Suprapubic skin (tissue), 3 donors: ENCODE data around the gene PON3.

Experiments used
- POLR2A ChIP-seq, 2 donors: fragments of 450-650 bp; IDR thresholded peaks; one replicate each; pipeline ENCODE4 v1.6.1; 2017; ENCODE audit warnings: antibody characterized with exemption in 2 of 2, mild to moderate bottlenecking in 2 of 2, moderate library complexity in 2 of 2
- TF ChIP-seq, protein P1 (sequence below), 2 donors: fragments of 200-600 bp in 1 of 2; fragments of 450-650 bp in 1 of 2; sonication (generic) in 1 of 2; IDR thresholded peaks; one replicate each; pipeline ENCODE4 v1.5.1; 2016 to 2019; ENCODE audit warnings: antibody characterized with exemption in 2 of 2, mild to moderate bottlenecking in 1 of 2, moderate library complexity in 1 of 2

DNA sequence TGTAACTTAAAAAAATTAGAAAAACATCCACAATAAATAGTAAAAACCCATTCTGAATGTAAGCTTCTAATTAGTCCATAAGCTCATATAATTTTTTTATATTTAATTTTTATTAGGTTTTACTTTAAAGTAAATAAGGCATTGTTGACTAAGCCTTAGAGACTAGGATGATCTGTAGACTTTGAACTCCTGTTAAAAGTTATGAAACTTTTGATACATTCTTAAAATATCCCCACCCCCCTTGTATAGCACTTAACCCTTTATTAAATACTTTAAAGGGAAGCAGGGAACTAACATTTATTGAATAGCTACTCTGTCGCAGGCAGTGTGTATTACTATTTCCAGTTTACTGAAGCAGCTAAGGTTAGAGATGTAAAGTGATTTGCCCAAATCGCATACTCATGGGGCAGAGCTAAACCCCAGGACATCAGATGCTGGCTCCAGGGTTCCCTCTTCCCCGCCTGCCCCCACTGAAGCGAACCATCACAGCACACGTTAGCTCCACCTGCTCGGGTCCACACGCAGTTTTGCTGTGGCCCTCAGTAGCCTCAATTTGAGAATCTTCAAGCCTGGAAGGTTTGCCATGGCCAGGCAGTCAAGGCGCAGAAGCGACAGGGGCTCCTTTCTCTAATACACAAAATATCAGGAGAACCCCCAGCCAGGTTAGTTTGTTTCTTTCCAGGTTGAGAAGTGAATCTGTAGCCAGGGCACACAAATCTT lies 72.6 kb downstream of the PON3 start:
- TF ChIP-seq, protein P1, sequence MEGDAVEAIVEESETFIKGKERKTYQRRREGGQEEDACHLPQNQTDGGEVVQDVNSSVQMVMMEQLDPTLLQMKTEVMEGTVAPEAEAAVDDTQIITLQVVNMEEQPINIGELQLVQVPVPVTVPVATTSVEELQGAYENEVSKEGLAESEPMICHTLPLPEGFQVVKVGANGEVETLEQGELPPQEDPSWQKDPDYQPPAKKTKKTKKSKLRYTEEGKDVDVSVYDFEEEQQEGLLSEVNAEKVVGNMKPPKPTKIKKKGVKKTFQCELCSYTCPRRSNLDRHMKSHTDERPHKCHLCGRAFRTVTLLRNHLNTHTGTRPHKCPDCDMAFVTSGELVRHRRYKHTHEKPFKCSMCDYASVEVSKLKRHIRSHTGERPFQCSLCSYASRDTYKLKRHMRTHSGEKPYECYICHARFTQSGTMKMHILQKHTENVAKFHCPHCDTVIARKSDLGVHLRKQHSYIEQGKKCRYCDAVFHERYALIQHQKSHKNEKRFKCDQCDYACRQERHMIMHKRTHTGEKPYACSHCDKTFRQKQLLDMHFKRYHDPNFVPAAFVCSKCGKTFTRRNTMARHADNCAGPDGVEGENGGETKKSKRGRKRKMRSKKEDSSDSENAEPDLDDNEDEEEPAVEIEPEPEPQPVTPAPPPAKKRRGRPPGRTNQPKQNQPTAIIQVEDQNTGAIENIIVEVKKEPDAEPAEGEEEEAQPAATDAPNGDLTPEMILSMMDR (IDR thresholded peaks at IDR 0.05): no peak
- no peak for TF ChIP-seq POLR2A (IDR thresholded peaks at IDR 0.05)
